Astrocyte (in vitro differentiated cells and primary cell): ENCODE data around the gene MRFAP1. TPM values are rescaled to one million over a fixed set of nuclear protein-coding genes. Genes with fewer than 3 reads are reported as not detected.

Source experiments
- DNase-seq: peaks from one replicate; pipeline ENCODE4 v3.0.0-alpha.2; 2010; ENCODE audit warnings: low read depth
- FAIRE-seq: peaks from 2 replicates; lab custom pipeline; 2011; peaks lifted over from hg19 to GRCh38; lab: Jason Lieb, UNC
- H2AFZ ChIP-seq: 2 replicates; pipeline ENCODE4 v1.6.0; 2012; ENCODE audit warnings: low read depth, low read length, inconsistent platforms
- H3K27ac ChIP-seq: 2 replicates; pipeline ENCODE4 v1.5.1; 2011; ENCODE audit warnings: low read depth, low read length, inconsistent platforms
- H3K27me3 ChIP-seq: 2 replicates; pipeline ENCODE4 v1.6.0; 2011; ENCODE audit warnings: low read length, inconsistent platforms; ENCODE audit not compliant: insufficient read depth
- H3K36me3 ChIP-seq: 2 replicates; pipeline ENCODE4 v1.5.1; 2011; ENCODE audit warnings: low read length, inconsistent platforms; ENCODE audit not compliant: insufficient read depth
- H3K4me1 ChIP-seq: 2 replicates; pipeline ENCODE4 v1.5.1; 2011; ENCODE audit warnings: low read length, inconsistent platforms; ENCODE audit not compliant: insufficient read depth
- H3K4me2 ChIP-seq: 2 replicates; pipeline ENCODE4 v1.6.0; 2012; ENCODE audit warnings: low read length, inconsistent platforms
- H3K4me3 ChIP-seq: 2 replicates; pipeline ENCODE4 v1.5.1; 2011; ENCODE audit warnings: low read depth, mild to moderate bottlenecking, low read length, inconsistent platforms; ENCODE audit not compliant: insufficient read depth
- H3K79me2 ChIP-seq: 2 replicates; pipeline ENCODE4 v1.6.0; 2012; ENCODE audit warnings: mild to moderate bottlenecking, low read length, inconsistent platforms; ENCODE audit not compliant: insufficient read depth
- H3K9ac ChIP-seq: 2 replicates; pipeline ENCODE4 v1.6.0; 2012; ENCODE audit warnings: mild to moderate bottlenecking, low read length, inconsistent platforms
- H3K9me3 ChIP-seq: 2 replicates; pipeline ENCODE4 v1.5.1; 2012; ENCODE audit warnings: low read depth, mild to moderate bottlenecking, low read length, inconsistent platforms; ENCODE audit not compliant: insufficient read depth
- H4K20me1 ChIP-seq: 2 replicates; pipeline ENCODE4 v1.6.0; 2012; ENCODE audit warnings: low read length, inconsistent platforms; ENCODE audit not compliant: insufficient read depth
- H3K27ac Mint-ChIP-seq: one replicate; pipeline ENCODE4 v1.8.0; 2021; ENCODE audit warnings: mild to moderate bottlenecking, mixed read lengths; ENCODE audit not compliant: unreplicated experiment
- H3K27me3 Mint-ChIP-seq: one replicate; pipeline ENCODE4 v1.8.0; 2021; ENCODE audit warnings: low read depth, mixed read lengths; ENCODE audit not compliant: unreplicated experiment
- H3K36me3 Mint-ChIP-seq: one replicate; pipeline ENCODE4 v1.8.0; 2021; ENCODE audit warnings: low read depth, mixed read lengths; ENCODE audit not compliant: unreplicated experiment
- H3K4me1 Mint-ChIP-seq: one replicate; pipeline ENCODE4 v1.8.0; 2021; ENCODE audit warnings: low read depth, mixed read lengths; ENCODE audit not compliant: unreplicated experiment
- H3K4me3 Mint-ChIP-seq: one replicate; pipeline ENCODE4 v1.8.0; 2021; ENCODE audit warnings: mild to moderate bottlenecking, moderate library complexity, mixed read lengths; ENCODE audit not compliant: unreplicated experiment
- H3K9me3 Mint-ChIP-seq: one replicate; pipeline ENCODE4 v1.8.0; 2021; ENCODE audit warnings: mild to moderate bottlenecking, mixed read lengths; ENCODE audit not compliant: unreplicated experiment
- EZH2 ChIP-seq: IDR thresholded peaks from 2 replicates; pipeline ENCODE4 v1.6.1; 2012; ENCODE audit warnings: mild to moderate bottlenecking, low read length, inconsistent platforms; ENCODE audit not compliant: insufficient read depth
- total RNA-seq: library from RNA; stranded (reverse); gene quantifications from 2 replicates; pipeline ENCODE4 v1.2.1, GENCODE V29; 2021
- TF ChIP-seq, protein P1 (sequence below): IDR thresholded peaks from 2 replicates; pipeline ENCODE4 v1.5.1; 2011; ENCODE audit warnings: low read depth, mild to moderate bottlenecking, inconsistent platforms, low read length, moderate library complexity; ENCODE audit not compliant: insufficient read depth

Gene MRFAP1
- total RNA-seq, 1 donor from 2014 or later, result 278 TPM

DNA sequence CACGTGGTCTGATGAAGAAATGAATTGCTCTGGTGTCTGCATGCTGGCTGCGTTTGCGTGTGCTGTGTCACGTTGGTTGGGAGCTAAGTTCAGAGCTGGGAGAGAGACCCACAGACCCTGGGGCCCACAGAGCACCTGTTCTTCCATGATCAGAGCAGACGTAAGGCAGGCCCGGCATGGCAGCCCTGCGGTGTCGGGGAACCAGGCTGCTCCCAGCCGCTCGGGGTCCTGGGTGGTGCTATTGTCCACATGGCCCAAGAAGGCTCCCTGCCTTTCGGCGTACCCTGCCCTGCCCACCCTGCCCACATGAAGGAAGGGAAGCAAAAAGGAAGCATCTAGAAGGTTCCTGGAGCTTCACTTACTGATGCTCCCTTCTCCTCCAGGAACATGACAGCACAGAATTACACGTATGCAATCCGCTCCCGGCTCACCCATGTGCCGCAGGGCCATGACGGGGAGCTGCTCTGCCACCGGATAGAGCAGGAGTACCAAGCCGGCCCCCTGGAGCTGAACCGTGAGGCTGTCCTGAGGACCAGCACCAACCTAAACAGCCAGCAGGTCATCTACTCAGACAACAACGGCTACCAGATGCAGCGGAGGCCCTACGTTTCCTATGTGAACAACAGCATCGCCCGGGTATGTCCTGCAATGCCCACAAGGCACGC lies 30.9 kb upstream of the MRFAP1 start:
- TF ChIP-seq, protein P1, sequence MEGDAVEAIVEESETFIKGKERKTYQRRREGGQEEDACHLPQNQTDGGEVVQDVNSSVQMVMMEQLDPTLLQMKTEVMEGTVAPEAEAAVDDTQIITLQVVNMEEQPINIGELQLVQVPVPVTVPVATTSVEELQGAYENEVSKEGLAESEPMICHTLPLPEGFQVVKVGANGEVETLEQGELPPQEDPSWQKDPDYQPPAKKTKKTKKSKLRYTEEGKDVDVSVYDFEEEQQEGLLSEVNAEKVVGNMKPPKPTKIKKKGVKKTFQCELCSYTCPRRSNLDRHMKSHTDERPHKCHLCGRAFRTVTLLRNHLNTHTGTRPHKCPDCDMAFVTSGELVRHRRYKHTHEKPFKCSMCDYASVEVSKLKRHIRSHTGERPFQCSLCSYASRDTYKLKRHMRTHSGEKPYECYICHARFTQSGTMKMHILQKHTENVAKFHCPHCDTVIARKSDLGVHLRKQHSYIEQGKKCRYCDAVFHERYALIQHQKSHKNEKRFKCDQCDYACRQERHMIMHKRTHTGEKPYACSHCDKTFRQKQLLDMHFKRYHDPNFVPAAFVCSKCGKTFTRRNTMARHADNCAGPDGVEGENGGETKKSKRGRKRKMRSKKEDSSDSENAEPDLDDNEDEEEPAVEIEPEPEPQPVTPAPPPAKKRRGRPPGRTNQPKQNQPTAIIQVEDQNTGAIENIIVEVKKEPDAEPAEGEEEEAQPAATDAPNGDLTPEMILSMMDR, result no peak
- no peak for TF ChIP-seq EZH2
- H3K79me2 ChIP-seq, result no peaks in the 10 kb centered on the region
- Mint-ChIP-seq H3K27ac (no peak overlapping the region), H3K4me1 (no peaks in the 10 kb centered on the region), H3K4me3 (no peak overlapping the region), H3K9me3 (peaks cover 5% of the 10 kb centered on the region), H3K27me3 (no peaks in the 10 kb centered on the region), H3K36me3 (peaks cover 41% of the 10 kb centered on the region)
- H3K4me1 ChIP-seq, result no peaks in the 10 kb centered on the region
- no peak overlapping the region for H3K9ac ChIP-seq
- no peak overlapping the region for H3K4me2 ChIP-seq
- DNase-seq (no peak), FAIRE-seq (no peak)
- no peaks in the 10 kb centered on the region for H3K27me3 ChIP-seq
- H2AFZ ChIP-seq, result no peak overlapping the region
- peaks cover 6% of the 10 kb centered on the region for H3K9me3 ChIP-seq
- no peaks in the 10 kb centered on the region for H4K20me1 ChIP-seq
- no peak overlapping the region for H3K27ac ChIP-seq
- H3K36me3 ChIP-seq, result no peaks in the 10 kb centered on the region
- no peak overlapping the region for H3K4me3 ChIP-seq

DNA sequence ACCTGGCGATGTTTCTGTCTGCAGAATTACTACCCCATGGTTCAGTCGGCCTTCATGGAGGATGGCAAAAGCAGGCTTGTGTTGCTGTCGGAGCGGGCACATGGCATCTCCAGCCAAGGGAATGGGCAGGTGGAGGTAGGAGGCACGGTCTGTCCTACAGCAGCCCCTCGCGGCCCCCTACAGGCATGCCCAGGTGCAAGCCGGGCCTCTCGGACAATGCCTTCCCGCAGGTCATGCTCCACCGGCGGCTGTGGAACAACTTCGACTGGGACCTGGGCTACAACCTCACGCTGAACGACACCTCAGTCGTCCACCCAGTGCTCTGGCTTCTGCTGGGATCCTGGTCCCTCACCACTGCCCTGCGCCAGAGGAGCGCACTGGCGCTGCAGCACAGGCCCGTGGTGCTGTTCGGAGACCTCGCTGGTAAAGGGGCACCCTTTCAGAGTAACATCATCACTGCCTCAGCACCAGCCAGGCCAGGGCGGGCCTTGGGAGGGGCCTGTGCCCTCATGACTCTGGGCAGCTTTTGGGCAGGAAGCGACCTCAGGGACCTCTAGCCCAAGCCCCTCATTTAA lies 29.5 kb upstream of the MRFAP1 start:
- H3K9ac ChIP-seq, result no peak overlapping the region
- no peak for FAIRE-seq
- DNase-seq, result no peak

More for the DNA sequence above, 29.5 kb upstream of the MRFAP1 start:
- no peak overlapping the region for H3K4me3 ChIP-seq
- no peak overlapping the region for H3K27ac ChIP-seq
- H3K4me3 Mint-ChIP-seq, result no peak overlapping the region
- H3K36me3 ChIP-seq, result no peaks in the 10 kb centered on the region
- no peaks in the 10 kb centered on the region for H3K4me1 Mint-ChIP-seq
- H3K4me1 ChIP-seq, result no peaks in the 10 kb centered on the region
- TF ChIP-seq EZH2, result no peak
- TF ChIP-seq, protein P1, result no peak
- H4K20me1 ChIP-seq, result no peaks in the 10 kb centered on the region
- H3K4me2 ChIP-seq, result no peak overlapping the region
- peaks cover 30% of the 10 kb centered on the region for H3K36me3 Mint-ChIP-seq
- H3K9me3 Mint-ChIP-seq, result peaks cover 3% of the 10 kb centered on the region
- H3K9me3 ChIP-seq, result no peaks in the 10 kb centered on the region
- no peak overlapping the region for H2AFZ ChIP-seq
- no peaks in the 10 kb centered on the region for H3K79me2 ChIP-seq
- H3K27me3 ChIP-seq, result no peaks in the 10 kb centered on the region
- no peak overlapping the region for H3K27ac Mint-ChIP-seq
- H3K27me3 Mint-ChIP-seq, result no peaks in the 10 kb centered on the region
